HG02973 (cell line): ENCODE measurements around the gene ACACA.

ENCODE experiments used
- ATAC-seq: cut with Tn5 transposase; IDR thresholded peaks from one replicate; pipeline ENCODE4 v1.9.1; 2021; ENCODE audit warnings: moderate library complexity; ENCODE audit not compliant: unreplicated experiment

ACACA gene

DNA sequence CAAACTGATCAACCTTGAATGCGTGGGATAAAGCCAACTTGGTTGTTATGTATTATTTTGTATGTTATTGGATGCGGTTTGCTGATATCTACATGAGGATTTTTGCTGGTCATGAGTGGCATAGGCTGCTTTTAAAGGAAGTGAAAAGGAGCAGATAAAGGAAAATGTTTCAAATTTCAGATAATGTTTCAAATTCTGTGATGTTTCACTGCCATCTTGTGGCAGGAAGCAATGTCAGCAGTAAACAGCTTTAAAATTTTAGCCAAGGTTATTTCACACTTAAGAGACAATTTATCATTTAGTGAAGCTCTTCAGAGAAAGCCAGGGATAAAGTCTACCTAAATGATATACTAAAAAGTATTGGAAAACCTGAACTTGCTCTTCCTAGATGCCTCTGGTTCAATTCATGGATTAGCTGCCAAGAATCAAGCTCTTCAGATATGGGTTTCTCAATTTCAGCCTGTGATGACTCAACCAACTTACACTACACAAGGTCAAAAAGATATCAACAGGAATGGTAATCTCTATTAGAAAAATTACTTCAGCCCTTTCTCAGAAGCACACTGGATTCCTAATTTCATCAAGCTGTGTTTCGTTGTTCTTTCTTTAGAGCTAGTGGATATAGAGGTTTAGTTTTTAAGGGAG, 166.8 kb downstream of the ACACA start:
- ATAC-seq = no peak

DNA sequence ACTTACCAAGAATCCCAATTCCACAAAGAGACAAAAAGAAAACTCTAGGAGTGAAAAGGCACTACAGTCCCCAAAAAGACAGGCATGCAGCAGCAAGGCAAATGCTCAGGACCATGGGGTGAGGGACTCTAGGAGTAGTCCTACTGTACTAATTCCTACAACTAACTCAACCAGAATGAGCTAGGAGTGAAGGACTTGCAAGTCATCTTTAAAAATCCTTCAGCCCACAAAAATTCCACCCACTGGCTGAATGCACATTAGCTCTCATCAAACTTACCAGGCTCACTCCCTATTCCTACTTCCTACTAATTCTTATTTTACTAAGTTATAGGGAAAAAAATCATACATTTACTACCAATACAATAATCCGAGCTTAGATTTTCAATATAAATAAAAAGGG, 172.5 kb downstream of the ACACA start:
- ATAC-seq = no peak

DNA sequence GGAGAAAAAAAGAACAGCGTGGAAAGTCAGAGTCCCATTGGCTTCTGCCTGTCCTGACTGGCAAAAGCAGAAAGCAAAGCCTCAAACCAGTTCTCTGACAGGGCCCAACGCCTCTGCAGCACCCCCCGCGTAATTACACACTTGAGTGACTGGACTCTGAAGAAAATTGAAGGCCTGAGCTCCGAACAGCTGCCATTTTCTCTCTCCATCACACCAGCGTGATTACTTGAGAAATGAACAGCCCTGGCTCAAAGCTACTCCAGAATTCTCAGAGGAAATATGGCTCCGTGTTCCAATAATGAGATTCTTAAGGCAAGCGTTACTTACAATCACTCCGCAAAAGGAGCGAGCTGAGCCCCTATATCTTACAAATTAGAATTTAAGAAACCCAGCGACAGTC, 173.6 kb downstream of the ACACA start:
- no peak for ATAC-seq

DNA sequence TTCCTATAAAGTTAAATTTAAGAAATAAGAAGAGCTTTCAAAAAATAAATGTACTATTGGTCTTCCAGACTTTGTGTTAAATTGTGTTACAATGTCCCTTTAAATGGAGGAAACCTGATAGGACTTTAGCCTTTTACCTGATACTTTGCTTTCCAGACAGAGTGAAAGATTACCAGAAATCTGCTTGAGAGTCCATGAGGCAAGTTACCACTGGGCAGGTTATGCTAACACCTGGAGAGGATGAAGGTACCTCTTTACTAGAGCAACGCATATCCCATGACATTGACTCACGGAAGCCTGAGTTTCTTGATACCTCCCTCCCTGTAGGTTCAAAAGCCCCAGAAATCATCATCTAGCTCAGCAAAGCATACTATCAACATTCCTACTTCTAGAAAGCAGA, 174.7 kb downstream of the ACACA start:
- no peak for ATAC-seq

DNA sequence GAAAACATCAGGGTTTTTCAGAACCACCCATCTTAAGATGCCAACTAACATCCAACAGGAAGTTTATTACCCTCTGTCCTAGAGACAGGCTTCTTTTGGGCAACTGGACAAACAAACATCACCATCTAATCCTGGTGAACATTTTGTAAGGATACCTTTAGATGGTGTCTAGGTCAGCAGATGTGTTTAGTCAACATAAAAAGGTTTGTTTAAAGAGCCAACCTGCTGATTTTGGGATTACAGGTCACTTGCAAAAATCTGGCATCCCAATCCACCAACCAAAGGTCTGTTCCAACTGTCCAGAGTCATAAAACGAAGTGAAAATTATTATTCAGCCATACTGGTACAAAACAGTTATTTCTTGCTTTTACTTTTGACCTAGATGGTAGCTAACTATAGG, 176.0 kb downstream of the ACACA start:
- ATAC-seq = no peak

DNA sequence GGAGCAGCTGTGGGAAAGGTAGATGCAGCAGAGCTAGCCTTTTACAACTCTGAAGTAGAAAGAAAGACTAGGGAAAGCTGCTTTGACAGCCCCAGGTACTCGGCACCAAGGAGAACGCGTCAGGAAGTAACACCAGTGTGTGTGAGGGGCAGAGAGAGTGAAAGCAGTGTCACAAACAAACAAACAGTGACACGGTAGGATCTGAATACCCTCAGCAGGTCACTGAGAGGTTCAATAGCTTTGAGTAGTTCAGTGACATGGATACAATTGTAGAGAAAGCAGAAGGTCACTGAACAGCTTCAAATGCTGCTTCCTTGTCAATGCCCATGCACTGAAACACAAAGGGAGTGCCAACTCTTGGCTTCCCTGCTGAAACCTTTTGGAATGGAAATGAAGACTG, 181.2 kb downstream of the ACACA start:
- no peak for ATAC-seq

DNA sequence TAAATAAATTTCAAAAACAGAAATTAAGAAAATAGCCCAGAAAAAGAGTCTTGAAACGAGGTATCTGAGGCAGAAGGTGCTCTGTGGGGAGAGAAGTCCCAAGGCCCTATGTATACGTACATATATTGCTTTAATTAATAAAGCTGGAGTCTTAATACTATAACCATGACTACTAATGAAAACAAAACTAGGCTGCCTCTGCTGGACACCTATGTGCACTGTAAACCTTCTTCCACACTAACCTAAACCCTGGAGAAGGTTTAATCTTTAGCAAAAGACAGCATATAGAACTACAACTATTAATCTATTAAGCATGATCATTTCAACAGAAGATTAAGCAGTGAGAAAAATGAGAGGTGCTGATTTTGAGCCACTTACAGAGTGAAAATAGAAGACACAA, 184.8 kb downstream of the ACACA start:
- ATAC-seq = no peak

DNA sequence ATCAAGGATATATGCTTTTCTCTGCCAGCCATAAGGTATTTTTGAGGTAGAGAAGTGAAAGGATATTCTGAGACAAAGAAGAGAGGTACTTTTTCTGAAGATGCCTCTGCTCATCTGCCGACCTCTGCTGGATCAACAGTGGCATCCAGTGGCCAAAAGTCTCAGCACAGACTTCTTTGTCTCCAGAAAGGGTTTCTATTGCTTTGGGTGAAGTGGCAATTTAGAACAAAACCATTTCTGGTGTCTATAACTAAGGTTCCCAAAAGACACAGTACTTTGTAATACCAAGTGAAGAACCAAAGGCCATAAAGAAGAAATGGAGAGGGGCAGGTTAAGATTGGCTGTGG, 186.1 kb downstream of the ACACA start:
- no peak for ATAC-seq

DNA sequence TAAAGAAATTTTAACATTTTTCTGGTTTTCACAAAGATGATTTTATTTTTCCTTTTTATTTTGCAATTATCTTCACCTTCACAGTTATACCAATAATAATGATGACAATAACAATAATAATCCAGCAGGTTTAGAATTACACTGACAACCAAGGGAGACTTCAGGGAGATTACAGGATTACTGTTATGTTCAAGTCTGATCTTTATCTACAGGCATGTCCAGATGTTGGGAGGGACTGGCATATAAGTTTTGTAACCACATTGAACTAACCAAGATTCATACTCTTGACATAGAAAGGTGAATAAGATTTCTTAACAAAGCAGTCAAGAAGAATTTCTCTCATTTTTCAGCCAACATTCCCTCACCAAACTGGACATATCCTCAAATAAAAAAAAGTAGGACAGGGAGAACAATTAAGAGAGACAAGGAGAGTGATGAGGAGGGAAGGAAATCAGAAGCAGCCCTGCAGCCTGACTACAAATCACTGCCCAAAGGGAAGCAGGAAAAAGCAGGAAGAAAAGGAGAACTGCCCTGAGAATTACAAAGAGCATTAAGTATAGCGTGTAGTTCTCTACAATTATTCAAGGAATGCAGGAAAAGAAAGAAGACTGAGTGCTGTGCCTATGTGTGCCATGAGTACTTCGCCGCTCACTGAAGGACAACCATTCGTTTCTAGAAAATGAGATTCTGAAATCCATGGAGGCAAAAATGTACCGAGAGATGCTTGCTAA, 186.6 kb downstream of the ACACA start:
- ATAC-seq = no peak

DNA sequence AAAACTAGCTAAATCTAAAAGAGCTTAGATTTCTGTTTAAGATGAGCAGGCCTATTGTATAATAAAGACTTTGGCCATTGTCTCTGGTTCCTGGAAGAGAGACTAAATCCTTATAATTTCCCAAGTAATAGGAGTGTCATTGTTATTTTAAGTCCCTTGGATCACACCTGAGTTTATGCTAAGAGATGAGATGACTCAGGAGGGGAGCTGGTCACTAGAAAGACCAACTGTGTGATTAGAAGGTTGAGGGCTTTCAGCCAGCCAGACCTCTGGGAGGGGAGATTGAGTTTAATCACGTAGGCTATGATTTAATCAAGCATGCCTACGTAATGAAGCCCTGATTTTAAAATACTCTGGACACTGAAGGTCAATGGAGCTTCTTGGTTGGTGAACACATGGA, 187.8 kb downstream of the ACACA start:
- no peak for ATAC-seq

DNA sequence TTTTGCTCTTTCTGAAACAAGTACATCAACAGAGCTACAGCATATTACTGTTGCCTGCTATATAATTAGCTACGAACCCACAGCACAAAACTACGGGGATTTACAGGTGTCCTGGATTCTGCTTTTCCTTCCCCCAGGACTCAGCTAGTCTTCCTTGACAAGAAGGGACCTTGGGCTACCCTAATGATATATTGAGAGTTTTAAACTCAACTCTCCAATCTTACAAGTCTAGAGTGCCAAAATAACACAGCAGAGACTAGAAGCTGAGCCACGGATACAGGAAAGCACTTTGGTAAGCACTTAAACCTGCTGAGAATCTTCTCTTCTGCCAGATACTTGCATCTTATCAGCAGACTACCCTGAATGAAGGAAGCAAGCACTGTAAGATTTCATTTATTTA, 192.2 kb downstream of the ACACA start:
- ATAC-seq = no peak

DNA sequence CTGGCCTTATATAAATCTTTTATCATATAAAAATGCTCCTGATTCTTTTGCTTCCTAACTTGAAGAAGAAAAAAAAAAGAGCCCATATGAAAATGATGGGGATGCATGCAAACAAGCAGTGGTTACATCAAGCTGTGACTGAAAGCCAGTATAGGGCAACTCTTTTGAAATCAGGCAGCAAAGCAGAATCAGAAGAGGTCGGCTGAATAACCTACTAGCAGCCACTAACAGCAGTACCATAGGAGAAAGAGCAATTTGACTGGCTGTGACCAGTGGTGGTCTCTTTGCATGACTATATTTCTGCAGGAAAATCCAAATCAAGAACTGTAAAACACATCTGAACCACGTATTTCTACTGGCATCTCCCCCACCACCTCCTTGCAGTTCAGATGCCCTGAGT, 192.7 kb downstream of the ACACA start:
- ATAC-seq = no peak

DNA sequence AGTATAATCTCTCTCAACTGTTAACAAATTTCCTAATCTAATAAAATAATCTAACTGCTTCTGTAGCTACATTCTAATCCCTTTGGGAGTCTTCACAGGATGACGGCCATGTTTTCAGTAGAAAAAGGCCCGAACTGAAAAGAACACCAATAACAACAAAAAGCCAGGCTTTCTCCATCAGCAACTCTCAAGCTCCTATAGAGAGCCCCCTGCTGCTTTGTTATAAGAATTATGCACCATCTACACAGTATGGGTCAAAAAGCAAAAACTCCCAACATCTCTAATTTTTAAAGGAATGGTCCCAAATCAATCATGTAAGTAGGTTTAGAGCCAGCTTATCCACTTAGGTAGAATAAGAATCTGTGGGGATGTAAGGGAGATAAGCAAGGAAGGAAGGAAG, 194.5 kb downstream of the ACACA start:
- no peak for ATAC-seq

DNA sequence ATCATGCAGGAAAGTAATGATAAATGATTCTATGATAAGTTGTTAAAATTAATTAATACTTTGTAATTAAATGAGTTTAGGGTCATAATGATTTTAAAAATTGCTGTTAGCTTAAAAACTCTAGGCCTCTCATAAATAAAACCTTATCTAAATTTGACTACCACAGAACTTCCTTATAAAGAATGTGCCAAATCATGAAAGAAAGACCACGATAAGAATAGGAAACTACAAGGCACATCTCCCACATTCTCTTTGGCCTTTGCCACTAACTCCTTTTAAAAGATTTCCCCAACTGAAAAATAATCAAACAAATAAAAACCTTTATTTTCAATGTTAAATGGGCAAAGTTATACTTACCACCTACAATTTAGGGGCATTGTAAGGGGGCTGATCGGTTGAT, 195.5 kb downstream of the ACACA start:
- no peak for ATAC-seq

DNA sequence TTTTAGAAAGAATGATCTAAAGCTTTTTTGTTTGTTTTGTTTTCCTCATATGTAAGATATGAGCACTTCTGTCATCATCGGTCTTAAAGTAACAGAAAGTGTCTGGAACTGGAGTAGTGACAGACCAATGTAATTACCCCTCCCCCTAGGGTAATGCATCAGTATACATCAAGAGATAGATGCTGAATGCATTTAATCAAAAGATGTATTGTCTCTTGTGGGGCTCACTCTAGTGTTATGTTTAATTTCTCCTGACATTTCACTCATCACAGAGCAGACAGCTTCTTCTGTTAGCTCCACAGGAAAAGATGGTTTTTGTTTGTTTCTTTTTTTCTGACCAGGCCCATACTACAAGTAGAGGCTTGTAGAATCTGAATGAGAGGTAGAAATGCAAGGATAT, 199.5 kb downstream of the ACACA start:
- ATAC-seq = no peak

DNA sequence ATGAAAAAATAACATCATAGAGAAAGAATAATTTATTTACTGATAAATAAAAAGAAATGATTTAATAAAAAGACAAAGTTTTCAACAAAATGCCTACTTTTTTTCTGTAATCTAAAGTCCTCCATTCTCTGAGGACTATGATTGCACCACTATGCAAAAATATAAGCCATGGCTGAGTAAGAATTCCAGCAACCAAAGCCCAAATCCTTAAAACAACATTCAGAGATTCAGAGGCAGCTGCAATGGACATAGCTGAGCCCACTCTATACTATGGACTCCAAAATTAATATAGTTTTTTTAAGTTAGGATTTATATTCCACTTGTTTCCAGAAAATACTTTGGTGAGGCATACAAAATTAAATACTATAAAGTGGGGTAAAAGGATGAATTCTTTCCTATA, 200.3 kb downstream of the ACACA start:
- ATAC-seq = no peak

DNA sequence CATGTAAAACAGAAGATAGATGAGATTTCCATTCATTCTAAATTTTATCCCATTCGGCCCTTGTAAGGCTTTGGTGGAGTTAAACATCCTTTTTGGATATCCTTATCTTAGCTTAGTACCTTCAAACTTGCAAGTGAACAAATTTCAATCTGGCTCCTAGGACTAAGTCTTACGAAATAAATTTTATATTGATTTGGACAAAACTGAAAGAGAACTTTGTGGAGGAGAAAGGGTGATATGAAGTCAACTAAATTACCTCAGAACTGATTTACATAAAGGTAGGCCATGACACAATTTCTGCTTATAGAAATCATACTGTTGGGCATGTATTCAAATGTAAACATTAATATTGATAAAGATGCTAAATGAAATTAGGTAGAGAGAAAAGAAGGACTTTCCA, 206.1 kb downstream of the ACACA start:
- ATAC-seq = no peak

DNA sequence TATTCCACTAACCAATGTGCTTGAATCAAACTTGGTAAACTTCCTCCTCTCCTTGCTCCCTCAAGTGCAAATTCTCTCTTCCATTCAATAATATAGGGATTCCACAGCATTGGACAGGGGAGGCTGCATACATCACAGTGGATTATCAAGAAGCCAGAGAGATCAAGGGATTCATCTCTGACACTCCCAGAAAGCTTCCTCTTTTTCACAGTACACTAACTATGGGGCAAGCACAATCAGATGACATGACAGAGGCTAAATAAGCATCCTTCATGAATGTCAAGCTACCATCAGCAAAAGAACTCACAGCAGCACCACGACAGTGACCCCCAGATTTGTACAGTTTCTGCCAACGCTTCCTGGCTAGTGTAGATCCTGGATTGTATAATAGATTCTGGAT, 209.3 kb downstream of the ACACA start:
- ATAC-seq = no peak

DNA sequence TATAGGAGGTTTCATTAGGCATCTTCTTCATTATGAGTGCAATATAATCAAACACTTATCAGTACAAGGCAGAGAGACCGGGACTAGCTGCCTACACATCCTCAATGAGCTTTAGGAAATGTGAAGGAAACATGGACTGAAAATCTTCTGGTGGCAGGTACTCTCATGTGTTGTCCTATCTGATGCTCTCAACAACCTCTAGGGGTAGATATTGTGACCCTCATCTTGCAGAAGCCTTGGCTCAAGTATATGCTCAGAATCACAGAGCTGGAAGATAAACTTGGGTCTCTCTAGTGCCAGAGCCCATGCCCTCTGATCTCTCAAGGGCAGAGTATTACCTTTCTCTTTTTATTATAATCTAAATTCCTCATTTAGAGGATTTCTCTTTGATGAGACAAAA, 212.4 kb downstream of the ACACA start:
- ATAC-seq = no peak

DNA sequence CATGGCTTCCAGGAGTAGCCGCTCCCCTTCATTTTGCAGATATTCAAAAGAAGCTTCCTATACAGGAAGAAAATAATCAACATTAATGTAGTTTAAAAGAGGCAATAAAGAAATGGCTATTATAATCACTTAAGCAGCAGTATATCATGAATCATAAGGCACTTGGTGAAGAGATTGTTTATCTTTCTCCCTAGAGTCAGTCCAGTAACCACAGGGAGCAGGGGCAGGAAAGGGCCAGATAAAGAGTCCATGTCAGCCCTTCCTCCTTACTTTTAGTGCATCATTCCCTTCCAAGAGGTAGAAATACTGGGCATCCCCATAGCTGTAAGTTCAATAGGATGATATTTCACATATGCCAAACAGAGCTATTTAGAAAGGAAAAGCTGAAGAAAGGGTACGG, 215.4 kb downstream of the ACACA start:
- ATAC-seq = no peak

DNA sequence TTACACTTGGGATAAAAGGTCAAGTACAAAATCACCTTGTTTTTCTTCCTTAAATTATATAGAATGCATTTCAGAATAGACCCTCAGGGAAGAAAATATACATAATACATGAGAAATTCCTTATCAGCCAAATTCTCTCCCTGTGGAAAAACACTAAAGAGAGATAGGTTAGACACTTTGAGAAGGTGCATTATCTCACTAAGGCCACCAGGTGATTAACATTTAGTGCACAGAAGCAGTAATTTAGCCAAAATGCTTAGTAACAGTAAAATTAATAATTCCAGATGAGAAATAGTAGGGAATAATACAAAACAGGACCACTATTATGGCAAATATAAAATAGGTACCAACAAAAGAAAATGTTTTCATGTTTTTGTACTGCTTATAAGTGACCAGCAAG, 216.1 kb downstream of the ACACA start:
- no peak for ATAC-seq

DNA sequence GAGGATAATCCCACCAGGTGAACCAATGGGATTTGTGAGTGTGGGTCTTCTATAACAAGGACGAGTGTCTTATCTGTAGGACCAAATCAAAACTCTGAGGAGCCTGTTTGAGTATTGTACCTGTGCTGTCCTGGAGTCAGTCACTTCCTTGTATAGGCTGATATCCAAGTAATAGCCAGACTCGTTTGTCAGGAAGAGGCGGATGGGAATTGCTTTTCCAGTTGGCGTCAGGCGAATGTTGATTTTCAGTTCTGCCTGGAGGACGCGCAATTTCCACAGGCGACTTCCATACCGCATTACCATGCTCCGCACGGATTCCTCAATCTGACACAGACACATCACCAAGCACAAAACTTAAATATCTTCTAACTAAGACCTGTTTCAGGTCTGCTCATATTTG, 218.5 kb downstream of the ACACA start:
- no peak for ATAC-seq

DNA sequence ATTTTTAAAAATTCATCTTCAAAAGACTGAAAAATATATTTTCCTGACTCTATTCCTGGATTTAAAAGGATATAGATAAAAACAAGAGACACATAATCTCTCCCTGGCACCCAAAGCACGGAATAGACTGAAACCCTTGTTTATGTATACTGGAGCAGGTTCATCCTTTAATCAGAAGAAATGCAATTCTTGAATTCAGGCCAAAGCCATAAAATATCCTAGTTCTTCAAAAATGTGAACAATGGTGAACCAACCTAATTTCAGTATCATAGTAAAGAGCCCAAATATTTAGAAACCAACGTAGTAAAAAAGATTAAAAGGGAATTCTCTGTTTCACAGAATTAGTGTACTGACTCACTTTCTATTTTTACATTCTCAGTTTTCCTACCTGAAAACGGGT, 219.4 kb downstream of the ACACA start:
- ATAC-seq = no peak
